ENCODE measurements around the gene PGLYRP1.

Gene PGLYRP1

GRCh38 chr19:45999653-46000121 is 23.2 kb downstream of the PGLYRP1 start:
- DNase-seq = no peak

- no peak for DNase-seq
These were observed 24.0 kb downstream of the PGLYRP1 start for GRCh38 chr19:45998834-45999233.

- DNase-seq = no peak
These were observed 25.9 kb downstream of the PGLYRP1 start for GRCh38 chr19:45996933-45997332.

GRCh38 chr19:45995715-45996385 is 27.0 kb downstream of the PGLYRP1 start:
- DNase-seq = peak; percentile 25

GRCh38 chr19:45994998-45995714 is 27.7 kb downstream of the PGLYRP1 start, which contains the start of gene CCDC61:
TSS of gene CCDC61 (plus strand) at chr19:45995467. CDS start at chr19:46003019, 7,552 bp downstream.
- DNase-seq = peak; percentile 99

- DNase-seq = no peak
These were observed 28.3 kb downstream of the PGLYRP1 start for GRCh38 chr19:45994456-45994997.

GRCh38 chr19:45990113-45990728 is 32.6 kb downstream of the PGLYRP1 start:
- DNase-seq = no peak

GRCh38 chr19:45985321-45985720 is 37.5 kb downstream of the PGLYRP1 start:
- DNase-seq = no peak

- DNase-seq = no peak
These were observed 41.5 kb downstream of the PGLYRP1 start for GRCh38 chr19:45981350-45981749.

GRCh38 chr19:45978156-45978555 is 44.7 kb downstream of the PGLYRP1 start:
- DNase-seq = no peak

- DNase-seq = no peak
These were observed 46.7 kb downstream of the PGLYRP1 start for GRCh38 chr19:45976178-45976577.

GRCh38 chr19:45975306-45976070 is 47.4 kb downstream of the PGLYRP1 start:
- no peak for DNase-seq

GRCh38 chr19:45973553-45974338 is 49.1 kb downstream of the PGLYRP1 start, which contains the start of gene NOVA2:
TSS of gene NOVA2 (minus strand) at chr19:45973865. CDS start at chr19:45973351, 514 bp downstream.
- DNase-seq = peak; percentile 16

- no peak for DNase-seq
These were observed 49.8 kb downstream of the PGLYRP1 start for GRCh38 chr19:45972947-45973540.

GRCh38 chr19:45972081-45972946 is 50.5 kb downstream of the PGLYRP1 start:
- DNase-seq = no peak

- no peak for DNase-seq
These were observed 51.5 kb downstream of the PGLYRP1 start for GRCh38 chr19:45971260-45971902.

- DNase-seq = no peak
These were observed 53.2 kb downstream of the PGLYRP1 start for GRCh38 chr19:45969676-45970075.

Data from DMS 273 treated with DMSO at 0.1 percent for 48 hours (cell line).